ENCODE measurements around the gene SLIT3. TPM values are rescaled to one million over a fixed set of nuclear protein-coding genes. Genes with fewer than 3 reads are reported as not detected.

SLIT3 gene
- total RNA-seq, 1 donor from 2014 or later, result 0.22 TPM

GRCh38 chr5:168892618-168893186 lies 408.2 kb downstream of the SLIT3 start:
- peaks cover 12% of the 10 kb centered on the region for H3K27me3 ChIP-seq
- TF ChIP-seq CTCF (IDR thresholded peaks at IDR 0.05), result no peak
- TF ChIP-seq EZH2phosphoT487 (IDR thresholded peaks at IDR 0.05), result peak; percentile 66
- TF ChIP-seq EZH2 (IDR thresholded peaks at IDR 0.05), result no peak
- H3K9ac ChIP-seq, result no peak overlapping the region
- H3K27me3 Mint-ChIP-seq (ENCODE audit: insufficient read depth, low read depth), result peaks cover 16% of the 10 kb centered on the region
- no peak overlapping the region for H3K4me2 ChIP-seq
- H3K36me3 Mint-ChIP-seq, result no peaks in the 10 kb centered on the region
- peaks cover 54% of the 10 kb centered on the region for H3K4me1 Mint-ChIP-seq
- H2AFZ ChIP-seq (replicated peaks), result no peak overlapping the region
- H3K9me3 ChIP-seq (ENCODE audit: low read depth), result no peaks in the 10 kb centered on the region
- no peaks in the 10 kb centered on the region for H3K79me2 ChIP-seq (ENCODE audit: low read depth)
- H3K36me3 ChIP-seq, result no peaks in the 10 kb centered on the region
- DNase-seq (ENCODE audit: low spot score), result peak; percentile 50
- H3K4me3 ChIP-seq, result no peak overlapping the region
- no peak overlapping the region for H3K27ac Mint-ChIP-seq
- H3F3A ChIP-seq (ENCODE audit: low read depth), result no peaks in the 10 kb centered on the region
- H4K20me1 ChIP-seq (ENCODE audit: low read depth), result no peaks in the 10 kb centered on the region
- peaks cover 12% of the 10 kb centered on the region for H3K4me1 ChIP-seq
- H3K9me3 Mint-ChIP-seq, result peaks cover 3% of the 10 kb centered on the region
- no peak overlapping the region for H3K27ac ChIP-seq
- H3K4me3 Mint-ChIP-seq, result no peak overlapping the region

GRCh38 chr5:168890816-168891812 lies 409.8 kb downstream of the SLIT3 start:
- Mint-ChIP-seq H3K27ac (peak overlapping the region; percentile 39), H3K27me3 (ENCODE audit: insufficient read depth, low read depth) (peaks cover 13% of the 10 kb centered on the region), H3K4me3 (no peak overlapping the region), H3K36me3 (no peaks in the 10 kb centered on the region), H3K4me1 (peaks cover 46% of the 10 kb centered on the region), H3K9me3 (peaks cover 4% of the 10 kb centered on the region)
- DNase-seq (ENCODE audit: low spot score), result no peak
- Histone ChIP-seq H4K20me1 (ENCODE audit: low read depth) (no peaks in the 10 kb centered on the region), H3K79me2 (ENCODE audit: low read depth) (no peaks in the 10 kb centered on the region), H2AFZ (replicated peaks) (no peak overlapping the region), H3K9me3 (ENCODE audit: low read depth) (no peaks in the 10 kb centered on the region), H3K27me3 (peaks cover 12% of the 10 kb centered on the region), H3K36me3 (no peaks in the 10 kb centered on the region), H3K27ac (no peak overlapping the region), H3F3A (ENCODE audit: low read depth) (no peaks in the 10 kb centered on the region), H3K4me2 (no peak overlapping the region), H3K4me1 (peaks cover 11% of the 10 kb centered on the region), H3K9ac (no peak overlapping the region), H3K4me3 (no peak overlapping the region)
- TF ChIP-seq EZH2phosphoT487 (IDR thresholded peaks at IDR 0.05) (no peak), EZH2 (IDR thresholded peaks at IDR 0.05) (no peak), CTCF (IDR thresholded peaks at IDR 0.05) (no peak)

GRCh38 chr5:168889039-168889438 lies 411.9 kb downstream of the SLIT3 start:
- DNase-seq (ENCODE audit: low spot score), result no peak
- Mint-ChIP-seq H3K36me3 (no peaks in the 10 kb centered on the region), H3K4me1 (peaks cover 44% of the 10 kb centered on the region), H3K27me3 (ENCODE audit: insufficient read depth, low read depth) (peaks cover 10% of the 10 kb centered on the region), H3K4me3 (no peak overlapping the region), H3K9me3 (peaks cover 4% of the 10 kb centered on the region), H3K27ac (no peak overlapping the region)
- H3K9ac ChIP-seq, result no peak overlapping the region
- H3K4me3 ChIP-seq, result no peak overlapping the region
- H2AFZ ChIP-seq (replicated peaks), result no peak overlapping the region
- H3K4me2 ChIP-seq, result no peak overlapping the region
- TF ChIP-seq CTCF (IDR thresholded peaks at IDR 0.05) (no peak), EZH2 (IDR thresholded peaks at IDR 0.05) (no peak), EZH2phosphoT487 (IDR thresholded peaks at IDR 0.05) (no peak)
- H3F3A ChIP-seq (ENCODE audit: low read depth), result no peaks in the 10 kb centered on the region
- H3K4me1 ChIP-seq, result peaks cover 22% of the 10 kb centered on the region
- no peaks in the 10 kb centered on the region for H3K9me3 ChIP-seq (ENCODE audit: low read depth)
- H3K27me3 ChIP-seq, result peaks cover 12% of the 10 kb centered on the region
- no peaks in the 10 kb centered on the region for H3K36me3 ChIP-seq
- no peak overlapping the region for H3K27ac ChIP-seq
- H3K79me2 ChIP-seq (ENCODE audit: low read depth), result no peaks in the 10 kb centered on the region
- no peaks in the 10 kb centered on the region for H4K20me1 ChIP-seq (ENCODE audit: low read depth)
